Type B pancreatic cell (in vitro differentiated cells): Measurements from ENCODE around the gene KIN. TPM values are rescaled to one million over a fixed set of nuclear protein-coding genes. Genes with fewer than 3 reads are reported as not detected.

Experiments used
- DNase-seq: peaks from one replicate; pipeline ENCODE4 v3.0.0; 2021; ENCODE audit warnings: mixed read lengths; ENCODE audit not compliant: unreplicated experiment; ENCODE audit errors: extremely low spot score
- H3K27ac Mint-ChIP-seq: 2 replicates; pipeline ENCODE4 v1.8.0; 2021; ENCODE audit warnings: mild to moderate bottlenecking, mixed read lengths
- H3K27me3 Mint-ChIP-seq: 2 replicates; pipeline ENCODE4 v1.8.0; 2021; ENCODE audit warnings: mixed read lengths
- H3K36me3 Mint-ChIP-seq: 2 replicates; pipeline ENCODE4 v1.8.0; 2021; ENCODE audit warnings: mixed read lengths
- H3K4me1 Mint-ChIP-seq: one replicate; pipeline ENCODE4 v1.8.0; 2021; ENCODE audit warnings: mixed read lengths; ENCODE audit not compliant: unreplicated experiment
- H3K4me3 Mint-ChIP-seq: 2 replicates; pipeline ENCODE4 v1.8.0; 2021; ENCODE audit warnings: mild to moderate bottlenecking, mixed read lengths
- H3K9me3 Mint-ChIP-seq: 2 replicates; pipeline ENCODE4 v1.8.0; 2021; ENCODE audit warnings: mixed read lengths
- CTCF ChIP-seq: fragments of 200-600 bp; sonication (generic); conservative IDR thresholded peaks from 2 replicates; pipeline ENCODE4 v1.5.0; 2021; ENCODE audit warnings: antibody characterized with exemption, mild to moderate bottlenecking
- total RNA-seq: library from RNA; stranded (reverse); gene quantifications from 2 replicates; pipeline ENCODE4 v1.2.1, GENCODE V29; 2021; ENCODE audit warnings: low replicate concordance

Gene KIN
- total RNA-seq, 1 donor from 2014 or later, result 14.5 TPM

DNA sequence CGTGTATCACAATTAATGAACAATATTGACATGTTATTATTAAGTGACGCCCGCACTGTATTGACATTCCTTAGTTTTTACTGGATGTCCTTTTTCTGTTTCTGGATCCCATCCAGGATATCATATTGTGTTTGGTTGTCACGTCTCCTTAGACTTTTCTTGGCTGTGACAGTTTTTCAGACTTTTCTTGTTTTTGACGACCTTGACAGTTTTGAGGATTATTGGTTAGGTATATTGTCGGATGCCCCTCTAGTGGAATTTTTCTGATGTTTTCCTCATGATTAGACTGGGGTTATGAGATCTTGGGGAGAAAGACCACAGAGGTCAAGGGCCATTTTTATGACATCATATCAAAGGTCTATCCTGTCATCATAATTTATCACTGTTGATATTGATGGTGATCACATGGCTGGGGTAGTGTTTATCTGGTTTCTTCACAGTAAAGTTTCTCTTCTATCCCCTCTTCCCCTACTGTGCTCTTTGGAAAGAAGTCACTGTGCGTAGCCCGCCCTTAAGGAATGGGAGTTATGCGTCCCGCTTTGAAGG lies 41.6 kb upstream of the KIN start:
- DNase-seq, result no peak
- H3K27ac Mint-ChIP-seq, result no peak overlapping the region
- TF ChIP-seq CTCF, result no peak
- peaks cover 30% of the 10 kb centered on the region for H3K36me3 Mint-ChIP-seq
- H3K4me3 Mint-ChIP-seq, result no peak overlapping the region
- H3K9me3 Mint-ChIP-seq, result no peaks in the 10 kb centered on the region
- no peaks in the 10 kb centered on the region for H3K4me1 Mint-ChIP-seq
- H3K27me3 Mint-ChIP-seq, result no peaks in the 10 kb centered on the region

DNA sequence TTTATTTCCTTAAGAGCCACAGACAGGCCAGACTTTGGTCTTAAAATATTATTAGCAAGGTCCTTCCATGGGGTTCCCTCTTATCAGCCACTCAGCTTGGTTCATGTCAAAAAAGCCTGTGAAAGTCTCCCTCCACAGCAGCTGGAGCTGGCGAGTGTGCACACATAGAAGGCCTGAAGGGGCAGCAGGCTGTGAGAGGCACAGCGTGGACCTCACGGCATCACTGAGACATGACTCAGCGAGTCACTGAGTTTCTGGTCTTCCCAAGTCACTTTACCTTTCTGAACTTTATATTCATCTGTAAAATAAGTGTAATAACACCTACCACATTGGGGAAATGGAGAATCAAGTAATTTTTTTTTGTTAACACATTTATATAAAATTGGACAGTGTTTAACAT lies 39.2 kb upstream of the KIN start:
- TF ChIP-seq CTCF, result no peak
- Mint-ChIP-seq H3K36me3 (peaks cover 27% of the 10 kb centered on the region), H3K9me3 (no peaks in the 10 kb centered on the region), H3K4me1 (no peaks in the 10 kb centered on the region), H3K27me3 (no peaks in the 10 kb centered on the region), H3K4me3 (no peak overlapping the region), H3K27ac (no peak overlapping the region)
- DNase-seq, result no peak

- DNase-seq, result no peak
- H3K27ac Mint-ChIP-seq, result no peak overlapping the region
- H3K4me1 Mint-ChIP-seq, result peaks cover 10% of the 10 kb centered on the region
Measured at GRCh38 chr10:7824251-7824650, 36.5 kb upstream of the KIN start.

GRCh38 chr10:7819121-7819460 lies 31.3 kb upstream of the KIN start:
- H3K27ac Mint-ChIP-seq, result peak overlapping the region; percentile 91
- no peaks in the 10 kb centered on the region for H3K36me3 Mint-ChIP-seq
- H3K4me3 Mint-ChIP-seq, result peak overlapping the region; percentile 99

More at GRCh38 chr10:7824251-7824650, 36.5 kb upstream of the KIN start:
- Mint-ChIP-seq H3K4me3 (no peak overlapping the region), H3K27me3 (no peaks in the 10 kb centered on the region), H3K36me3 (peaks cover 15% of the 10 kb centered on the region), H3K9me3 (no peaks in the 10 kb centered on the region)
- TF ChIP-seq CTCF, result no peak

DNA sequence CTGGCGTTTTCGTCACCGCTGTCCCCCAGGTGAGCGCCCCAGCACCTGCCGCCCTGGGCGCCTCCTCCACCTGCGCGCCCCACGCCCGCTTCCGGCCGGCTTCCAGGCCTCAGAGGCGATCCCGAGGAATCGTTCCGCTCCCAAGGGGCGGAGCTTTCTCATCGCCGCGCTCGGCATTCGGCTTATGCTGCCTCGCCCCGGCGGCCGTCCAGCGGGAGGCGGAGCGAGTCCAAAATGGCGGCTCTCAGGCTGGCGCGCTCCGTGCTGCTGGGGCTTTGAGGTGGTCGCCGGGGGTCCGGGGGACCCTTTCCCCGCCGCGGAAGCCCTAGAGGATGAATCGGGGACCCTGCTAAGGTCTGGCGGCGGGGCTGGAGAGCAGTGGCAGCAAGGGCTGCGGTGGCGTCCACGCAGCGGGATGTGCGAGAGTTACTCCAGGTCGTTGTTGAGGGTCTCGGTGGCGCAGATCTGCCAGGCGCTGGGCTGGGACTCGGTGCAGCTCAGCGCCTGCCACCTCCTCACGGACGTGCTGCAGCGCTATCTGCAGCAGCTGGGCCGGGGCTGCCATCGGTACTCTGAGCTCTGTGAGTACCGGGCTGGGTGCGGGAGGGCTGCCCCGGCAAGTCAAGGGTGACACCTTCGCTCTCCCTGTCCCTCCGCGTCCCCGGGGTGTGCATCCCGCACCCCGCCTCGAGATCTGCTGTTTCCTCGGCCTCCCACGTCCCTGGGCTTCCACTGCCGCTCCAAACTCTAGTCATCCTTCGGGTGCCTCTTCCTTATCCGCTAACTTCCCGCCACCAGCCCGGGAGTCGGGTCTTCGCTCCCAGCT lies 30.7 kb upstream of the KIN start, which contains the start of gene TAF3:
TSS of gene TAF3 (plus strand) at position 211 of the 826 bp plus-strand sequence. CDS start at position 416, 205 bp downstream.
- TF ChIP-seq CTCF, result no peak
- DNase-seq, result peak; percentile 93

More at GRCh38 chr10:7819121-7819460, 31.3 kb upstream of the KIN start:
- peaks cover 6% of the 10 kb centered on the region for H3K27me3 Mint-ChIP-seq
- peak; percentile 32 for TF ChIP-seq CTCF
- DNase-seq, result no peak
- H3K4me1 Mint-ChIP-seq, result peaks cover 10% of the 10 kb centered on the region
- no peaks in the 10 kb centered on the region for H3K9me3 Mint-ChIP-seq

More for the DNA sequence above, 30.7 kb upstream of the KIN start, which contains the start of gene TAF3:
- Mint-ChIP-seq H3K9me3 (no peaks in the 10 kb centered on the region), H3K27me3 (peaks cover 7% of the 10 kb centered on the region), H3K4me3 (peak within 1 kb of the TSS; percentile 99), H3K36me3 (no peaks in the 10 kb centered on the region), H3K27ac (peak within 1 kb of the TSS; percentile 91), H3K4me1 (peaks cover 10% of the 10 kb centered on the region)
